Occipital lobe (tissue), 3 donors: ENCODE data around the gene NPPC. TPM values are rescaled to one million over a fixed set of nuclear protein-coding genes. Genes with fewer than 3 reads are reported as not detected.
"Not testable (repeated sequence)": the region's sequence is repeated elsewhere in the genome, so short reads cannot be mapped to it uniquely, and the experiment has no call there.

ENCODE experiments used
- DNase-seq: peaks from one replicate; lab custom pipeline; 2025; lab: John Stamatoyannopoulos, UW
- small RNA-seq: library from RNA; depleted of rRNA; stranded (forward); fragments of <200 nt; gene quantifications from one replicate; pipeline ENCODE3, GENCODE V24; 2014
- total RNA-seq: library from RNA; depleted of rRNA; stranded (reverse); fragments of >200 nt; gene quantifications from one replicate; pipeline ENCODE4 v1.2.3, GENCODE V29; 2014

NPPC gene
- total RNA-seq, 1 donor from 2014 or later, result not detected

DNA sequence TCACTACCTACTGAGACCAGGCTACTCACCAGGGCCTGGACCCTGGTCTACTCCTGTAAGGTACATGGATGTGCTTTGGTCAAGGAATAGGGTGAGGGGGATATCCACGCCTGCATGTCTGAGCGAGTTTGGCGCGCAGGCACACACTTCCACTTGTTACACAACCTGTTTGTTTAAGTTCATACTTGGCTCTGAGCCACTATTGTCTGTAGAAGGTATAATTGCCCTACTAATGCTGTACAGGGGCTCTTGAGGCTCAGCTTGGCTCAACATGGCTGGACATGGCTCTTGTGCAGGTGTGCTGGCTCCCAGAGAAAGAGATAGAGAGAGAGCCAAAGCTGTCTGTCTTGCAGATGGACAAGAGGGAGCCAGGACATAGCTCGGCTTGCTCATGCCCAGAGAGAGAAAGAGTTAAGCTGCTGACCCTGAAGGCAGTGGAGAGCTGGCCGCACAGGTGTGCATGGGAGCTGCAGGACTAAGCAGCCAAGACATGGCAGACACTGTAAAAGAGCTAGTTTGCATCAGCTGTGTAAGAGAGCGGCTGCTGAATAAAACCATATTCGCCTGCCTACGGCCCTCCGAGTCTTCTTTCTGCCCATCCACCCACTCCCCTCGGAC, 35.2 kb downstream of the NPPC start:
- DNase-seq, result no peak

GRCh38 chr2:231887756-231888155, 38.4 kb downstream of the NPPC start:
- no peak for DNase-seq

- no peak for DNase-seq
Observed at GRCh38 chr2:231886071-231886681, 40.0 kb downstream of the NPPC start.

DNA sequence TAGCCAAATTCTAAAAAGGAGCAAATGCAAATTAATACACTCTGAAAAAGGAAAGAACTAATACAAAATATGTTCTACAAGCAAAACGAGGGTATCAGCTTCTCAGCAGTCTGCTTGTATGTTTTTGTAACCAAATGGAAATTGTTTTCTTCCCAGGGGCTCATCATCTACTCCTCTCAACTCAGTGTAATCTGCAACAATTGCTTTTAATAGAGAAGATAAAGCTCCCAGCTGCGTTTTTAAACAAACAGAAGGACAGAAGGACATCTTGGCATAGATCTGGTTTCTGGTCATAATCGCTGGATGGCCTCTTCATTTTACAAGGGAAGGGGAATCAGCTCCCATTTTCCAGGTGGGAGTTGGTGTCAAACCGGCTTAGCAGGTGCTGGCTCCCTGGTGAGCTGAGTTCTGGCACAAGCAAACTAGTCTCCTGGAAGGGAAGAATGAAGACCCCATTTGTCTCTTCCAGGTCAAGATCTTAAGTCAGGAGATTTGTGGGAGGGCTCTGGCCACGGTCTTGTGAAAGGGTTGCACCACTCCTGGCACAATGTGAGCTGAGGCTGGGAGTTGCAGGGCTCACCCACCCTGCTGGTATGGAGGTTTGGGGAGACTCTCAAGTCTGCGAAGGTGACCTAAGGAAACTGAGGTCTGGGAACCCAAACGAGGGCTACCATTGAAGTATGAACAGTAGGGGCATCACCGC, 41.6 kb downstream of the NPPC start:
- no peak for DNase-seq

- no peak for DNase-seq
Observed at GRCh38 chr2:231883468-231883881, 42.7 kb downstream of the NPPC start.

- no peak for DNase-seq
Observed at GRCh38 chr2:231882646-231883045, 43.5 kb downstream of the NPPC start.

GRCh38 chr2:231880371-231880770, 45.8 kb downstream of the NPPC start:
- not testable (repeated sequence) for DNase-seq

DNA sequence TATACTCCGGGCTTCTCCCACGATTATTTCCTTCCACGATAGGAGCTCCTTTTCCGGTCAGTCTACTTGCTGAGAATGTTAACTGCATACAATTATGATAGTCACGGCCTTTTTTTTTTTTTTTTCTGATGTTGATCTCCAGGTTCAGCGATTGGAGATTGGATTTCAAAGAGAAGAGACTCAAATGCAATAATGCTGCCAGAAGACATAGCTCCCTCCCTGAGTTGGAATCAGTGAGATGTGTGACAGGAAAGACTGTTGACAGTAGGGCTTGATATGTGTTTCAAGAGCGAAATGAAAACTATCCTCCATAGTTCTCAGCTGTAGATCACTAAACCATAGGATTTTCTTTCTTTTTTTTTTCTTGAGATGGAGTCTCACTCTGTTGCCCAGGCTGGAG, 47.0 kb downstream of the NPPC start:
- DNase-seq, result no peak

DNA sequence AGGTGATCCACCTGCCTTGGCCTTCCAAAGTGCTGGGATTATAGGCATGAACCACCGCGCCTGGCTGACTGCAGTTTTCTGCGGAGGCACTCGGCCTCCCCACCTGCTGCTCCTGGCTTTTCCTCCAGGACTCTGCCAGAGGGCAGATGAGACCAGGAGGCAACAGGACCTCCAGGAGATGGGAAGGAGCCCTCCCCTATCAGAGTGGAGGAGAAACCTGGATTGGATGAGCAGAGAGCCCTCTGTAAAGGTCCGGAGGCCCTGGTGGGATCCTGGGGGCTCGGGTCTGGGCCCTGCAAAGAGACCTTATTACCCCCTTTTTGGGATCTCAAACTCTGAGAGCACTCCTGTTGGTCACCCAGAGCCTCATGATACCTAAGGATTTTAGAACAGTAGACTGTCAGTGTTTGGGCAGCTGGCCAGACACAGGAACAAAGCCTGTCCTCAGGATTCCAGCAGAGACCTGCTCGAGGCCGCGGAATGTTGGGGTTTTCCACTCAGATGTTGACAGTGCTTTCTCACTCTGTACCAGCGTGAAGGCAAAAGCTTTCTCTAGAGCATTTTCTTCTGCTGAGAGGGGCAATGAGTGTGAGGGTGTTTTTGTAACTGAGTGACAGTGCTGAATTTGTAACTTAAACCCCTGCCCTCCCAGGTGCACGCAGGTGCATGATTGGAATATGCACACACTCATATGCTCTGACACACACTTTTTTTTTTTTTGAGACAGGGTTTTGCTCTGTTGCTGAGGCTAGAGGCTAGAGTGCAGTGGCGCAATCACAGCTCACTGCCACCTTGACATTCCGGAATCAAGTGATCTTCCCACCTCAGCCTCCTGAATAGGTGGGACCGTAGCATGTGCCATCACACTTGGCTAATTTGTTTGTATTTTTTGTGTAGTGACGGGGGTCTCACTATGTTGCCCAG, 48.4 kb downstream of the NPPC start:
- no peak for DNase-seq

DNA sequence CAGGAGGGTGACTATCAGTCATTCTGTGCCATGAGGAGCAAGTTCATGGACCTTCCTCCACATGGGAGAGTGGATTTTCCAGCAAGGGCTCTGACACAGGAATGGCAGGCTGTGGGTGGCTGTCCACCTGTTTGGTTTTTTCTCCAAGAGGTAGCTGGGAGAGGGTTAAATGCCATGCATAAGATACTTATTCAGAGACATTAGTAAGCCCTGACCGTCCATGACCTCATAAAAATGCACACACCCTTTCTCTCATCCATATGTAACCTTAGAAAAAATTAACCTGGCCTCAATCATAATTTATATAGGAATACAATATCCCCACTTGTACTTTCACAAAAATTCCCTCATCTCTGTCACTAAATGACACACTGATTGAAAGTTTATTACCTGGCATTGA, 51.3 kb downstream of the NPPC start:
- no peak for DNase-seq

Small RNAs within 50 kb of the gene (small RNA-seq; reads per million reads assigned to genes)
- gene MIR1471, result not detected

Other genes with a start within 250 kb of the NPPC start
- gene PTMA, start 217.9 kb downstream of the NPPC start, total RNA-seq, result 647 TPM
- gene PDE6D, start 145.1 kb downstream of the NPPC start, total RNA-seq, result 25.4 TPM
- 22.3 TPM for gene COPS7B, start 140.0 kb downstream of the NPPC start, total RNA-seq
- 37.6 TPM for gene DIS3L2, start 35.3 kb upstream of the NPPC start, total RNA-seq